ENCODE results near the gene ACVRL1. TPM values are rescaled to one million over a fixed set of nuclear protein-coding genes. Genes with fewer than 3 reads are reported as not detected.

ACVRL1 gene
- total and polyA plus RNA-seq, 10 of the 15 experiments (the other 5 are each of a cell fraction or from before 2014, with no cell fraction given) = not detected

GRCh38 chr12:51887476-51888315, 19.6 kb upstream of the ACVRL1 start, which contains the start of gene ANKRD33:
Gene ANKRD33 (plus strand): TSS chr12:51888103. CDS start chr12:51888187, 84 bp downstream.
- in situ Hi-C loops (cut with MboI) = no loop called here
- WGBS (ENCODE audit: insufficient coverage, insufficient replicate concordance, low lambda C conversion rate, missing lambda C conversion rate) = 76% methylated on average over 41 of the region's 41 CpGs
- Histone ChIP-seq H3K27ac (ENCODE audit: control insufficient read depth, insufficient read depth) (no peak within 1 kb of the TSS), H3K9ac (ENCODE audit: control insufficient read depth, insufficient read depth, low read length) (no peak within 1 kb of the TSS), H3K9me3 (replicated peaks; ENCODE audit: control insufficient read depth, insufficient read depth, low read length) (no peaks in the 10 kb centered on the region; the same call in 2 of the 3 replicates), H3K36me3 (ENCODE audit: control insufficient read depth in 2 of 2, insufficient read depth in 2 of 2, low read length in 1 of 2) (no peaks in the 10 kb centered on the region), H3K4me3 (no peak within 1 kb of the TSS), H3K4me2 (ENCODE audit: control insufficient read depth, insufficient read depth) (no peak within 1 kb of the TSS), H3K79me2 (ENCODE audit: control insufficient read depth, insufficient read depth, low read length) (no peaks in the 10 kb centered on the region), H3K4me1 (ENCODE audit: control insufficient read depth, insufficient read depth, low read length) (no peaks in the 10 kb centered on the region), H2AFZ (ENCODE audit: control insufficient read depth, low read depth, low read length) (no peak within 1 kb of the TSS), H4K20me1 (ENCODE audit: control insufficient read depth, insufficient read depth) (no peaks in the 10 kb centered on the region), H3K27me3 (replicated peaks in 1 of 2; ENCODE audit: control insufficient read depth in 2 of 2, insufficient read depth in 2 of 2, low read length in 1 of 2) (no peaks in the 10 kb centered on the region)
- ChIA-PET SMC1A (ENCODE audit: uncharacterized antibody, unreplicated experiment) (no interaction called here), CTCF (interaction anchor here (2.3 kb wide), 1 partner anchor 12 kb away, joined by 14 read pairs; no protein-coding TSS in a partner anchor), RAD21 (ENCODE audit: unreplicated experiment) (no interaction called here), POLR2A (no interaction called here)
- TF ChIP-seq YBX1 (IDR thresholded peaks at IDR 0.05) (no peak), RB1 (IDR thresholded peaks at IDR 0.05; ENCODE audit: borderline replicate concordance) (no peak), SMAD5 (IDR thresholded peaks at IDR 0.05; ENCODE audit: low read depth) (no peak), RBBP5 (conservative IDR thresholded peaks at IDR 0.05) (no peak), NBN (IDR thresholded peaks at IDR 0.05) (no peak), RFX5 (IDR thresholded peaks at IDR 0.05; ENCODE audit: low read depth, low read length) (no peak), BCLAF1 (IDR thresholded peaks at IDR 0.05) (no peak), MXI1 (IDR thresholded peaks at IDR 0.05; ENCODE audit: low read depth, low read length) (no peak)
- intact Hi-C loops (cut with micrococcal nuclease; ENCODE audit: unreplicated experiment) = no loop called here
- FAIRE-seq (no peak), DNase-seq (ENCODE audit: low read depth, low spot score) (no peak), ATAC-seq (no peak)
- no TSS peak for BruUV-seq (replicated peaks)

All from GM12878 (cell line).